T-cell (primary cell): ENCODE data around the gene LRCH1. TPM values are rescaled to one million over a fixed set of nuclear protein-coding genes. Genes with fewer than 3 reads are reported as not detected.

Experiments
- ATAC-seq, 4 experiments: fragments of 200-7000 bp in 3 of 4; fragments of 150-1000 bp in 1 of 4; cut with Tn5 transposase; replicated peaks in 1 of 4; 1 replicate in 3 of 4; 2 replicates in 1 of 4; pipeline ENCODE4 v1.10.0; 2021; ENCODE audit warnings: moderate library complexity in 3 of 4, mild to moderate bottlenecking in 2 of 4, moderate number of reproducible peaks in 1 of 4
- CTCF ChIA-PET, 2 donors: fragments of 300-600 bp; sonication (Branson Sonifier 250); formaldehyde crosslinking; loops; one replicate each; lab custom pipeline; 2022; ENCODE audit warnings: antibody characterized with exemption in 2 of 2; lab: Charles Lee
- POLR2A ChIA-PET, 2 donors: fragments of 300-600 bp; sonication (Branson Sonifier 250); formaldehyde crosslinking; loops; one replicate each; lab custom pipeline; 2022; ENCODE audit warnings: antibody characterized with exemption in 2 of 2; lab: Charles Lee
- DNase-seq, 35 experiments: peaks; one replicate each; pipeline versions ENCODE4 v3.0.0 to v3.0.0-alpha.2; 2013 to 2023
- H3K27ac ChIP-seq: one replicate; pipeline ENCODE4 v1.5.1; 2013; ENCODE audit warnings: low read length
- H3K27me3 ChIP-seq, 2 experiments: replicated peaks in 1 of 2; 1 replicate in 1 of 2; 2 replicates in 1 of 2; pipeline versions ENCODE4 v1.6.1 to v1.7.0; 2013; ENCODE audit warnings: low read length in 1 of 2, mixed read lengths in 1 of 2; ENCODE audit not compliant: control insufficient read depth in 2 of 2, insufficient read depth in 2 of 2; ENCODE audit errors: extremely low read depth in 1 of 2
- H3K36me3 ChIP-seq, 2 donors: 1 replicate in 1 of 2; 2 replicates in 1 of 2; pipeline versions ENCODE4 v1.6.1 to v1.7.0; 2013; ENCODE audit warnings: low read length in 1 of 2; ENCODE audit not compliant: control insufficient read depth in 2 of 2, insufficient read depth in 1 of 2; ENCODE audit errors: extremely low read depth in 1 of 2
- H3K4me1 ChIP-seq, 2 experiments: 1 replicate in 1 of 2; 2 replicates in 1 of 2; pipeline versions ENCODE4 v1.6.1 to v1.7.0; 2013; ENCODE audit warnings: low read length in 2 of 2, mixed read lengths in 1 of 2; ENCODE audit not compliant: insufficient read depth in 2 of 2, control insufficient read depth in 1 of 2; ENCODE audit errors: extremely low read depth in 1 of 2
- H3K4me3 ChIP-seq, 2 donors: 1 replicate in 1 of 2; 2 replicates in 1 of 2; pipeline versions ENCODE4 v1.5.1 to v1.7.0; 2013; ENCODE audit warnings: mild to moderate bottlenecking in 2 of 2, low read length in 1 of 2, moderate library complexity in 1 of 2; ENCODE audit not compliant: control insufficient read depth in 1 of 2; ENCODE audit errors: extremely low read depth in 1 of 2
- H3K9me3 ChIP-seq: 2 replicates; pipeline ENCODE4 v1.7.0; 2013
- H3K27ac Mint-ChIP-seq, 2 donors: one replicate each; pipeline ENCODE4 v1.8.0; 2020 to 2021; ENCODE audit warnings: mild to moderate bottlenecking in 2 of 2, mixed read lengths in 2 of 2
- H3K27me3 Mint-ChIP-seq, 2 donors: one replicate each; pipeline ENCODE4 v1.8.0; 2021 to 2022; ENCODE audit warnings: mixed read lengths in 2 of 2
- H3K36me3 Mint-ChIP-seq: one replicate; pipeline ENCODE4 v1.8.0; 2021; ENCODE audit warnings: mixed read lengths
- H3K4me1 Mint-ChIP-seq, 3 donors: one replicate each; pipeline ENCODE4 v1.8.0; 2020 to 2022; ENCODE audit warnings: mixed read lengths in 3 of 3, mild to moderate bottlenecking in 1 of 3
- H3K4me3 Mint-ChIP-seq, 3 donors: one replicate each; pipeline ENCODE4 v1.8.0; 2020 to 2022; ENCODE audit warnings: mild to moderate bottlenecking in 3 of 3, mixed read lengths in 3 of 3, moderate library complexity in 3 of 3
- H3K9me3 Mint-ChIP-seq, 3 donors: one replicate each; pipeline ENCODE4 v1.8.0; 2020 to 2022; ENCODE audit warnings: mixed read lengths in 3 of 3
- WGBS: methylation state at CpG from one replicate; pipeline ENCODE4 v1.1.5; 2013; ENCODE audit warnings: missing lambda C conversion rate; ENCODE audit not compliant: insufficient coverage; 5-methylcytosine and 5-hydroxymethylcytosine counted together
- total RNA-seq, 35 experiments: library from RNA in 6 of 35; stranded (reverse) in 6 of 35; fragments of 120-200 nt in 1 of 35; gene quantifications; one replicate each; pipeline versions ENCODE4 v1.2.1 to v1.2.4 and lab custom pipeline; 2013 to 2026

LRCH1 gene
- total RNA-seq, 5 donors from 2014 or later (not counting 1 experiment from before 2014, with no cell fraction given) = 16.0 to 21.8 (median 17.9) TPM

- 36% methylated on average over 1 of the region's 5 CpGs for WGBS
- no peak for ATAC-seq
- peak overlapping the region; percentile 94 to 99 (median 96) for H3K4me3 Mint-ChIP-seq
- H3K4me1 ChIP-seq = peaks cover 11 to 14% of the 10 kb centered on the region in 2 experiments
- H3K4me3 ChIP-seq = peak overlapping the region; percentile 85
- H3K9me3 ChIP-seq = no peaks in the 10 kb centered on the region
- H3K27me3 Mint-ChIP-seq = no peaks in the 10 kb centered on the region
- POLR2A ChIA-PET = no interaction called here
- H3K9me3 Mint-ChIP-seq = no peaks in the 10 kb centered on the region
- no peak for DNase-seq
- H3K4me1 Mint-ChIP-seq = peaks cover 44 to 49% (median 46%) of the 10 kb centered on the region in 3 donors
- H3K36me3 Mint-ChIP-seq = peaks cover 6% of the 10 kb centered on the region
- H3K27ac Mint-ChIP-seq = peak overlapping the region; percentile 98
- no peaks in the 10 kb centered on the region for H3K27me3 ChIP-seq
- peak overlapping the region; percentile 60 for H3K27ac ChIP-seq
- CTCF ChIA-PET = interaction anchor here (1.0 to 1.7 kb wide), 2 partner anchors 44 to 244 kb away, joined by 3 to 4 read pairs; no protein-coding TSS in a partner anchor
- H3K36me3 ChIP-seq = no peaks in the 10 kb centered on the region
Measured at GRCh38 chr13:46796129-46796514, 243.2 kb downstream of the LRCH1 start.

GRCh38 chr13:46796515-46797474 lies 243.8 kb downstream of the LRCH1 start, which contains the start of gene ESD:
Gene ESD, minus strand, starts transcription at chr13:46797161. Its CDS starts 5,748 bp downstream, at chr13:46791413.
- Mint-ChIP-seq H3K36me3 (peaks cover 6% of the 10 kb centered on the region), H3K27me3 (no peaks in the 10 kb centered on the region), H3K9me3 (no peaks in the 10 kb centered on the region), H3K4me3 (peak within 1 kb of the TSS; percentile 94 to 99 (median 96)), H3K27ac (peak within 1 kb of the TSS; percentile 98), H3K4me1 (peaks cover 44 to 49% (median 46%) of the 10 kb centered on the region in 3 donors)
- peak; percentile 71 to 93 (median 87) for DNase-seq
- Histone ChIP-seq H3K9me3 (no peaks in the 10 kb centered on the region), H3K27me3 (no peaks in the 10 kb centered on the region), H3K4me3 (peak within 1 kb of the TSS; percentile 85), H3K36me3 (no peaks in the 10 kb centered on the region), H3K27ac (peak within 1 kb of the TSS; percentile 60), H3K4me1 (peaks cover 11 to 14% of the 10 kb centered on the region in 2 experiments)
- WGBS = 2% methylated on average over 66 of the region's 77 CpGs
- ChIA-PET POLR2A (interaction anchor here in 1 of 2 donors (0.6 kb wide), 1 partner anchor 60 kb away, joined by 3 read pairs; no protein-coding TSS in a partner anchor), CTCF (interaction anchor here (1.0 to 1.7 kb wide), 2 partner anchors 45 to 245 kb away, joined by 3 to 4 read pairs; no protein-coding TSS in a partner anchor)
- ATAC-seq = peak; percentile 92 to 94 (median 92)

GRCh38 chr13:46797501-46798237 lies 244.7 kb downstream of the LRCH1 start:
- Histone ChIP-seq H3K27me3 (no peaks in the 10 kb centered on the region), H3K4me3 (peak overlapping the region; percentile 85), H3K27ac (peak overlapping the region; percentile 60), H3K36me3 (no peaks in the 10 kb centered on the region), H3K9me3 (no peaks in the 10 kb centered on the region), H3K4me1 (peaks cover 11 to 14% of the 10 kb centered on the region in 2 experiments)
- Mint-ChIP-seq H3K9me3 (no peaks in the 10 kb centered on the region), H3K36me3 (peaks cover 6% of the 10 kb centered on the region), H3K4me3 (peak overlapping the region; percentile 94 to 99 (median 96)), H3K27ac (peak overlapping the region; percentile 98), H3K27me3 (no peaks in the 10 kb centered on the region), H3K4me1 (peaks cover 44 to 47% (median 46%) of the 10 kb centered on the region in 3 donors)
- POLR2A ChIA-PET = interaction anchor here in 1 of 2 donors (0.6 kb wide), 1 partner anchor 61 kb away, joined by 3 read pairs; no protein-coding TSS in a partner anchor
- ATAC-seq = no peak
- DNase-seq = no peak
- CTCF ChIA-PET = no interaction called here
- WGBS = 56% methylated on average over 5 of the region's 9 CpGs

- peaks cover 34 to 35% (median 35%) of the 10 kb centered on the region in 3 donors for H3K4me1 Mint-ChIP-seq
- H3K4me3 Mint-ChIP-seq = no peak overlapping the region
- Histone ChIP-seq H3K4me1 (peaks cover 9 to 14% of the 10 kb centered on the region in 2 experiments), H3K27me3 (peaks cover 0 to 2% of the 10 kb centered on the region in 2 experiments), H3K4me3 (no peak overlapping the region), H3K9me3 (no peaks in the 10 kb centered on the region), H3K36me3 (no peaks in the 10 kb centered on the region), H3K27ac (no peak overlapping the region)
- H3K36me3 Mint-ChIP-seq = peaks cover 3% of the 10 kb centered on the region
- POLR2A ChIA-PET = interaction anchor here in 1 of 2 donors (0.6 to 0.7 kb wide), 2 partner anchors 8 to 1811 kb away, joined by 3 read pairs; no protein-coding TSS in a partner anchor
- no peaks in the 10 kb centered on the region for H3K27me3 Mint-ChIP-seq
- ATAC-seq (no peak), DNase-seq (no peak)
- no peaks in the 10 kb centered on the region for H3K9me3 Mint-ChIP-seq
- WGBS = no CpG with 5 or more reads among the region's 4 CpGs
- CTCF ChIA-PET = no interaction called here
- peak overlapping the region in 1 of 2 donors; percentile 40 for H3K27ac Mint-ChIP-seq
Measured at GRCh38 chr13:46799139-46799538, 246.2 kb downstream of the LRCH1 start.

- H3K4me3 ChIP-seq = no peak overlapping the region
- ATAC-seq = no peak
- WGBS = no CpG with 5 or more reads among the region's 1 CpG
- no peaks in the 10 kb centered on the region for H3K36me3 ChIP-seq
- no peaks in the 10 kb centered on the region for H3K36me3 Mint-ChIP-seq
- no peak overlapping the region for H3K27ac Mint-ChIP-seq
- peaks cover 9 to 12% (median 10%) of the 10 kb centered on the region in 3 donors for H3K4me1 Mint-ChIP-seq
- no peak for DNase-seq
- H3K9me3 ChIP-seq = no peaks in the 10 kb centered on the region
- no peak overlapping the region for H3K4me3 Mint-ChIP-seq
- POLR2A ChIA-PET = interaction anchor here (0.6 to 0.9 kb wide), 2 partner anchors 9 to 634 kb away, joined by 3 to 4 read pairs; no protein-coding TSS in a partner anchor
- H3K27me3 Mint-ChIP-seq = no peaks in the 10 kb centered on the region
- peaks cover 0 to 2% of the 10 kb centered on the region in 2 experiments for H3K27me3 ChIP-seq
- H3K27ac ChIP-seq = no peak overlapping the region
- H3K9me3 Mint-ChIP-seq = no peaks in the 10 kb centered on the region
- no peaks in the 10 kb centered on the region for H3K4me1 ChIP-seq
- CTCF ChIA-PET = no interaction called here
Measured at GRCh38 chr13:46801858-46802257, 248.9 kb downstream of the LRCH1 start.
